ENCODE results near the gene CCDC9B. TPM values are rescaled to one million over a fixed set of nuclear protein-coding genes. Genes with fewer than 3 reads are reported as not detected.

Gene CCDC9B
- polyA plus RNA-seq, 1 of the 3 experiments (the other 2 are of a cell fraction): 13.7 TPM

- no peak overlapping the region for H3K9ac ChIP-seq
- no peaks in the 10 kb centered on the region for H3K79me2 ChIP-seq (ENCODE audit: insufficient read depth)
- no peaks in the 10 kb centered on the region for H3F3A ChIP-seq (replicated peaks; ENCODE audit: insufficient read depth)
- H3K36me3 ChIP-seq (replicated peaks in 1 of 2; ENCODE audit: control insufficient read depth in 1 of 2, insufficient read depth in 2 of 2, low read length in 1 of 2): no peaks in the 10 kb centered on the region
- H3K27ac ChIP-seq (ENCODE audit: low read depth in 2 of 2, low read length in 1 of 2): no peak overlapping the region
- H3K4me2 ChIP-seq: no peak overlapping the region
- no peaks in the 10 kb centered on the region for H3K27me3 ChIP-seq (ENCODE audit: insufficient read depth)
- WGBS (ENCODE audit: low lambda C conversion rate): 88% methylated on average over 6 of the region's 13 CpGs
- H3K4me1 ChIP-seq (ENCODE audit: control insufficient read depth in 1 of 2, insufficient read depth in 2 of 2, low read depth in 1 of 2, low read length in 1 of 2): peaks cover 0 to 17% of the 10 kb centered on the region in 2 experiments; a peak in 1 of 4 replicates
- ChIA-PET CTCF (interaction anchor here (1.6 to 70.6 kb wide), 5 partner anchors 9 to 56 kb away, joined by 3 to 2194 read pairs (median 11); partner anchors contain the start of genes ANKRD63, CCDC9B, INAFM2 and KNSTRN), POLR2A (no interaction called here)
- no peak overlapping the region for H2AFZ ChIP-seq (ENCODE audit: low read depth)
- H3K9me3 ChIP-seq: no peaks in the 10 kb centered on the region
- no peak overlapping the region for H3K4me3 ChIP-seq (ENCODE audit: low read depth in 2 of 2, low read length in 1 of 2)
- TF ChIP-seq ZBTB33 (IDR thresholded peaks at IDR 0.05; ENCODE audit: borderline replicate concordance, low read depth) (no peak), SIN3A (IDR thresholded peaks at IDR 0.05; ENCODE audit: borderline replicate concordance, low read depth, low read length) (no peak), TCF12 (IDR thresholded peaks at IDR 0.05) (no peak), TAF1 (IDR thresholded peaks at IDR 0.05; ENCODE audit: borderline replicate concordance, low read depth, low read length) (no peak), NRF1 (IDR thresholded peaks at IDR 0.05; ENCODE audit: low read depth, low read length) (no peak), ELF1 (IDR thresholded peaks at IDR 0.05) (no peak), MXI1 (IDR thresholded peaks at IDR 0.05; ENCODE audit: low read depth, low read length) (no peak), FOXM1 (IDR thresholded peaks at IDR 0.05; ENCODE audit: low read depth) (no peak), RAD21 (IDR thresholded peaks at IDR 0.05; ENCODE audit: low read length) (no peak), IRF3 (IDR thresholded peaks at IDR 0.05; ENCODE audit: low read depth, low read length) (no peak), EZH2phosphoT487 (IDR thresholded peaks at IDR 0.05; ENCODE audit: borderline replicate concordance, low read depth) (no peak), RFX5 (IDR thresholded peaks at IDR 0.05; ENCODE audit: low read length) (no peak), PBX3 (IDR thresholded peaks at IDR 0.05) (no peak), MEF2A (IDR thresholded peaks at IDR 0.05; ENCODE audit: borderline replicate concordance, low read depth) (no peak)
- H3K9me2 ChIP-seq: no peaks in the 10 kb centered on the region
- DNase-seq: no peak
- no peaks in the 10 kb centered on the region for H4K20me1 ChIP-seq (ENCODE audit: insufficient read depth)
Measured at GRCh38 chr15:40369971-40370370, 29.2 kb upstream of the CCDC9B start.

DNA sequence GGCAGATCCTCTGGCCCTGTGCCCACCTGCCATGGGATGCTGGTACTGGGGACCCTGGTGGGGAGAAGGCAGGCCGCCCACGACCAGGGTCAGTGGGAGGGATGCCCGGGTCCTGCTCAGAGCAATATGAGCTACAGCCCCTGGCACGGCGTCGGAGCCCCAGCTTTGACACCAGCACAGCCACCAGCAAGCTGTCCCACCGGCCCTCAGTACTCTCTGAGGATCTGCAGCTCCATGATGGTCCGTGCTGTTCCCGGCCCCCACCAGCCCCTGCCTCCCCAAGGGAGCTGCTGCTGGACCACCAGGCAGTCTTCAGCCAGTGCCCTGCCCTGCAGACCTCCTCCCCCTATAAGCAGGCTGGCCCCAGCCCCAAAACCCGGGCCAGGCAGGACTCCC is 28.7 kb upstream of the CCDC9B start:
- TF ChIP-seq POLR2AphosphoS5 (IDR thresholded peaks at IDR 0.05; ENCODE audit: low read depth, low read length) (no peak), RCOR1 (IDR thresholded peaks at IDR 0.05; ENCODE audit: low read length) (no peak)
- H3K27ac ChIP-seq (ENCODE audit: low read depth in 2 of 2, low read length in 1 of 2): no peak overlapping the region
- no peaks in the 10 kb centered on the region for H3F3A ChIP-seq (replicated peaks; ENCODE audit: insufficient read depth)
- no peak overlapping the region for H2AFZ ChIP-seq (ENCODE audit: low read depth)
- H3K79me2 ChIP-seq (ENCODE audit: insufficient read depth): no peaks in the 10 kb centered on the region
- POLR2A ChIA-PET: interaction anchor here (0.5 to 1.2 kb wide), 2 partner anchors 12 to 898 kb away, joined by 3 to 5 read pairs; partner anchors contain the start of gene DISP2
- no peak overlapping the region for H3K9ac ChIP-seq
- 82% methylated on average over 5 of the region's 10 CpGs for WGBS (ENCODE audit: low lambda C conversion rate)
- H3K4me3 ChIP-seq (ENCODE audit: low read depth in 2 of 2, low read length in 1 of 2): no peak overlapping the region
- no peak overlapping the region for H3K4me2 ChIP-seq
- H3K27me3 ChIP-seq (ENCODE audit: insufficient read depth): no peaks in the 10 kb centered on the region
- no peaks in the 10 kb centered on the region for H4K20me1 ChIP-seq (ENCODE audit: insufficient read depth)
- CTCF ChIA-PET: interaction anchor here (1.5 to 70.6 kb wide), 8 partner anchors 9 to 55 kb away, joined by 3 to 2194 read pairs (median 10); partner anchors contain the start of genes ANKRD63, CCDC9B, DISP2 and INAFM2
- H3K4me1 ChIP-seq (ENCODE audit: control insufficient read depth in 1 of 2, insufficient read depth in 2 of 2, low read depth in 1 of 2, low read length in 1 of 2): peaks cover 0 to 17% of the 10 kb centered on the region in 2 experiments; a peak in 1 of 4 replicates
- H3K9me3 ChIP-seq: no peaks in the 10 kb centered on the region
- no peaks in the 10 kb centered on the region for H3K9me2 ChIP-seq
- DNase-seq: no peak
- no peaks in the 10 kb centered on the region for H3K36me3 ChIP-seq (replicated peaks in 1 of 2; ENCODE audit: control insufficient read depth in 1 of 2, insufficient read depth in 2 of 2, low read length in 1 of 2)

Data from SK-N-SH (cell line).